Mammary epithelial cell (primary cell): Measurements from ENCODE around the gene MAL.

Experiments used
- CTCF ChIP-seq, 2 donors: IDR thresholded peaks in 1 of 2; conservative IDR thresholded peaks in 1 of 2; 2 replicates each; pipeline ENCODE4 v1.5.1; 2011 to 2012; ENCODE audit warnings: inconsistent platforms in 2 of 2, low read length in 2 of 2, mild to moderate bottlenecking in 2 of 2, control low read depth in 1 of 2, low read depth in 1 of 2; ENCODE audit not compliant: insufficient read depth in 1 of 2; ENCODE audit errors: extremely low read depth in 1 of 2
- EZH2 ChIP-seq: IDR thresholded peaks from 2 replicates; pipeline ENCODE4 v1.6.1; 2012; ENCODE audit warnings: low read length, inconsistent platforms, borderline replicate concordance

GRCh38 chr2:95051626-95052025 is 26.1 kb downstream of the MAL start:
- TF ChIP-seq CTCF (conservative IDR thresholded peaks at IDR 0.05 in 1 of 2, IDR thresholded peaks at IDR 0.05 in 1 of 2; ENCODE audit: extremely low read depth in 1 of 2, insufficient read depth in 1 of 2, low read depth in 1 of 2, low read length in 2 of 2) (no peak), EZH2 (no peak)
